SU-DHL-6 (cell line): ENCODE results near the gene CMTM5.

ENCODE experiments used
- H2AFZ ChIP-seq: fragments of 200-600 bp; sonication (generic); 2 replicates; pipeline ENCODE4 v1.6.1; 2014; ENCODE audit warnings: low read depth, mild to moderate bottlenecking, moderate library complexity, mixed read lengths, antibody characterized with exemption, low read length; ENCODE audit not compliant: severe bottlenecking
- H3F3A ChIP-seq: fragments of 200-600 bp; shearing (Covaris generic); 2 replicates; pipeline ENCODE4 v1.6.0; 2016; ENCODE audit warnings: antibody characterized with exemption, mild to moderate bottlenecking; ENCODE audit not compliant: insufficient read depth
- H3K27ac ChIP-seq: fragments of 200-600 bp; sonication (generic); 2 replicates; pipeline ENCODE4 v1.5.1; 2016; ENCODE audit warnings: low read depth, mild to moderate bottlenecking, low read length, moderate library complexity, mixed read lengths
- H3K27me3 ChIP-seq: fragments of 200-600 bp; sonication (generic), shearing (Covaris generic); 2 replicates; pipeline ENCODE4 v1.6.0; 2014; ENCODE audit warnings: mild to moderate bottlenecking, low read length
- H3K36me3 ChIP-seq: fragments of 200-600 bp; sonication (generic); 2 replicates; pipeline ENCODE4 v1.6.1; 2014; ENCODE audit warnings: mild to moderate bottlenecking, low read length, mixed read lengths
- H3K4me2 ChIP-seq: fragments of 300-600, 200-600 bp; shearing (Covaris generic), sonication (generic); 2 replicates; pipeline ENCODE4 v1.6.0; 2014; ENCODE audit warnings: low read length, low read depth, mild to moderate bottlenecking; ENCODE audit not compliant: poor library complexity, severe bottlenecking
- H3K4me3 ChIP-seq: fragments of 200-600 bp; sonication (generic); 2 replicates; pipeline ENCODE4 v1.5.1; 2014; ENCODE audit warnings: antibody characterized with exemption, low read length, mild to moderate bottlenecking, mixed read lengths; ENCODE audit not compliant: insufficient read depth, poor library complexity, severe bottlenecking
- H3K79me2 ChIP-seq: fragments of 200-600 bp; sonication (generic); 2 replicates; pipeline ENCODE4 v1.6.1; 2014; ENCODE audit warnings: mild to moderate bottlenecking, low read length, moderate library complexity; ENCODE audit not compliant: insufficient read depth
- H3K9ac ChIP-seq: fragments of 200-600 bp; sonication (generic); 2 replicates; pipeline ENCODE4 v1.7.0; 2014; ENCODE audit warnings: mild to moderate bottlenecking, low read length
- H3K9me2 ChIP-seq: fragments of 200-600 bp; sonication (generic); replicated peaks from 2 replicates; pipeline ENCODE4 v1.6.1; 2014; ENCODE audit warnings: low read length; ENCODE audit not compliant: insufficient read depth
- H3K9me3 ChIP-seq: fragments of 200-600 bp; sonication (generic); 2 replicates; pipeline ENCODE4 v1.6.1; 2014; ENCODE audit warnings: low read length, mixed read lengths; ENCODE audit not compliant: insufficient read depth
- H4K20me1 ChIP-seq: fragments of 200-600 bp; sonication (generic); 2 replicates; pipeline ENCODE4 v1.6.1; 2014; ENCODE audit warnings: low read depth, mild to moderate bottlenecking, antibody characterized with exemption, low read length, moderate library complexity, mixed read lengths
- CTCF ChIP-seq: fragments of 200-600 bp; sonication (generic); IDR thresholded peaks from one replicate; pipeline ENCODE4 v1.5.1; 2017; ENCODE audit warnings: antibody characterized with exemption, mild to moderate bottlenecking, low read length, moderate library complexity; ENCODE audit not compliant: insufficient read depth, poor library complexity, severe bottlenecking
- EZH2phosphoT487 ChIP-seq: fragments of 200-600 bp; sonication (generic), shearing (Covaris generic); conservative IDR thresholded peaks from 2 replicates; pipeline ENCODE4 v1.6.1; 2018; ENCODE audit warnings: mild to moderate bottlenecking, antibody characterized with exemption, low read length, moderate library complexity, mixed read lengths

Gene CMTM5

DNA sequence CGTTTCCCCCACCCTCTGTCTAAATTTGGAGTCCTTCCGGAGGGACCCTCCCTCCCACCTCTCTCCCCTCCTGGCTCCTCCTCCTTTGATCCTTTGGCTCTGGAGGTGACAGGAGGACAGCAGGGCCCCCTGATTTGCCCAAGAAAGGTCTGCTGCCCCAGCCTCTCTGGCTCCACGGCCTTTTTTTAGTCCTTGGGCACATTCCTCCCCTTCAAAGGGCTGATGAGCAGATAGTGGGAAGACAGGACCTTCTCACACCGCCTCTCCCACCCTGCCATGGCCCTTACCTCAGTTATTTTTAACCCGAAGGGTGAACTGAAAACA, 31.4 kb downstream of the CMTM5 start:
- TF ChIP-seq CTCF: no peak
- no peak for TF ChIP-seq EZH2phosphoT487
- Histone ChIP-seq H3F3A (no peaks in the 10 kb centered on the region), H4K20me1 (no peaks in the 10 kb centered on the region), H3K36me3 (no peaks in the 10 kb centered on the region), H2AFZ (no peak overlapping the region), H3K9ac (no peak overlapping the region), H3K4me2 (no peak overlapping the region), H3K9me2 (no peaks in the 10 kb centered on the region), H3K79me2 (no peaks in the 10 kb centered on the region), H3K9me3 (no peaks in the 10 kb centered on the region), H3K27ac (no peak overlapping the region), H3K27me3 (no peaks in the 10 kb centered on the region), H3K4me3 (no peak overlapping the region)

DNA sequence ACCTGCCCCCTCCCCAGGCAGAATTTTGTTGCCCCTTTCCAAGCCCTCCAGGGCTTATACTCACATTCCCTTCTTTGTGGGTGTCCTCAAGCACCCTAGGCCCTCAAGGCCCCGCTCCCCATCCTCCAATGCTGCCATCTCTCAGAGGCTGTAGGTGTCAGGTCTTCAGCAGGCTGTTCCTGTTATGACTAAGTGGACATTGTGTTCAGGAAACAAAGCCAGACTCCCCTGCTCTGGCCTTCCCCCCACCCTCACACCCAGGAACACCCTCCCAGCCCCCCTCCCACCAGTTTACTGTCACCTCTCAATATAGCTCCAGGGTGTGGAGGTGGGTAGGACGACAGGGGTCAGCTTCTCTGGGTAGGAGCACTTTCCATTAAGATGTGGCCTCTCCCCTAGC, 32.6 kb downstream of the CMTM5 start:
- H3K27me3 ChIP-seq: no peaks in the 10 kb centered on the region
- no peaks in the 10 kb centered on the region for H3K9me2 ChIP-seq
- no peaks in the 10 kb centered on the region for H3K9me3 ChIP-seq
- H3K4me2 ChIP-seq: no peak overlapping the region
- no peaks in the 10 kb centered on the region for H3F3A ChIP-seq
- H3K4me3 ChIP-seq: no peak overlapping the region
- H3K27ac ChIP-seq: no peak overlapping the region
- H3K36me3 ChIP-seq: no peaks in the 10 kb centered on the region
- TF ChIP-seq EZH2phosphoT487: no peak
- no peaks in the 10 kb centered on the region for H3K79me2 ChIP-seq
- no peaks in the 10 kb centered on the region for H4K20me1 ChIP-seq
- H2AFZ ChIP-seq: no peak overlapping the region
- H3K9ac ChIP-seq: no peak overlapping the region

DNA sequence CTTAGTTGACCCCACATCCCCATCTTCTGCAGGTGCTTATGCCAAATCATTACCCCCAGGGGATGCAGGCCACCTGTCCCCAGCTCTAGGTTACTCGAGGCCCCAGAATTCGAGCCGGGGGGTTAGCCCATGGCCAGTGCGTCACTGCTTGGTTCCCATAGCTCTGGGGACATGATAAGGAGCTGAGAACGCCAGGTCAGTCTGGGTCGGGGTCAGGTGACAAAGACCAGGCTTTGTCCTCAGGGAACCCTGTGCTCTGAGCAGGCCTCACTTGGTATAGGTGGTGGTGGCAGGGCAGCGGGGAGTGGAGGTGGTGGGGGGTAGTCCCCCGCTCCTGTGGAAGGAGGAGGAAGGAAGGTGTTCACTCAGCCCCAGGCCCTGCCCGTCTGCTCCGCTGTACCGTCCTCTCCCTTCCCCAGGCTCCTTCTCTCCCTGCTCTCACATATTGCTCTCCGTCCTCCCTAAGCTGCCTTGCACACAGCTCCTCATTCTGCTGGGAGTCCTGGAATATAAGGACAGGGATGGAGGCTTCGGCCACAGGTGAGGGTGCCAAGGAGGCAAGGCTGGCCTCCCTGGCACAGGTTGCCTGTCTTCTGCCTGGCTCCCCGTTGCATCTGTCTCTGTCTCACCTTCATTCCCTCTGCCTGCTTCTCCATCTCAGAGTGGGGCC, 33.3 kb downstream of the CMTM5 start:
- no peak overlapping the region for H3K4me2 ChIP-seq
- no peak for TF ChIP-seq EZH2phosphoT487
- TF ChIP-seq CTCF: no peak

DNA sequence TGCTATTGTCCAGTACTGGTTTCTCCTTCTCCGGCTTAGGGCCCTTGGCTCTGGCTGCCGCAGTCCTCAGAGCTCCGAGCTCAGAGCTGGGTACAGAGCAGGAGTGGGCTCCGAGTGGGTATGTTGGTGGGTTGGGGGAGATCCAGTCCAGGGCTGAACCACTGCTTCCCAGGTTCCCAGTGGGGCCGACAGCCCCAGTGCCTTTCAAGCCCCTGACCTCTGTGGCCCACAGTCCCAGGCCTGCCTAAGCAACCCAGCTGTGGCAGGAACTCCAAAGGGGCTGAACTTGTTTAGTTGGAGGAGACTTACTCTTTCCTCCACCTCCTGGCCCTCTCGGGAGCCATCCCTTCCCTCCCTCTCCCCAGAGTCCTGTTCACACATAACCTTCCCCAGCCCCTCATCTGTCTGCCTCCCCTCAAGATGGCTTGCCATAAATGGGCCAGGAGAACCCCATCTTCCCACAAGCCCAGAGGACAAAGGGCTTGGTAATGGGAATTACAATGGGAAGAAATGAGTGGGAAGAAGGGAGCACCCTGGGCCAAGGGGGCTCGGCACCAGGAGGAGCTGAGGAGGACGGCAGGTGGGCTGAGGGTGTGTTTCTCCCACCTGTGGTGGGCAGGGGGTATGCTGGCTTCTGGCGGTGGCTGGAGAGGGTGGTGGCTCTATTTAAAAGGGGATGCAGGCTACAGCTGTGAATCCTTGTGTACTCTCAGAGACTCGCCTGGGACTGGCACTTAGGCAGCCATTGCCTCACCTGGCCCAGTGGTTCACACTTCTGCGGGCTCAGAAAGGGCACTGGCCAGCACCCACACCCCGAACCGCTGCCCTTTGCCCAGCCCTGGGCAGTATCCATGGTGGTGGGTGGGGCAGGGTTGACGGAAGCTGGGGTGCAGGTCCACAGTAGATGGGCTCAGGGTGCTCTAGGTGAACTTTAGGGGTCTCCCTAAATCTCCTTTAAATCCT, 35.0 kb downstream of the CMTM5 start:
- no peaks in the 10 kb centered on the region for H4K20me1 ChIP-seq
- no peaks in the 10 kb centered on the region for H3K9me3 ChIP-seq
- H3K9ac ChIP-seq: no peak overlapping the region
- no peaks in the 10 kb centered on the region for H3K9me2 ChIP-seq
- H3K36me3 ChIP-seq: no peaks in the 10 kb centered on the region
- TF ChIP-seq CTCF: no peak
- TF ChIP-seq EZH2phosphoT487: no peak
- no peaks in the 10 kb centered on the region for H3F3A ChIP-seq
- H3K4me3 ChIP-seq: no peak overlapping the region
- H3K27me3 ChIP-seq: no peaks in the 10 kb centered on the region
- H3K4me2 ChIP-seq: no peak overlapping the region
- no peak overlapping the region for H2AFZ ChIP-seq
- H3K79me2 ChIP-seq: no peaks in the 10 kb centered on the region
- no peak overlapping the region for H3K27ac ChIP-seq

More for the DNA sequence above, 33.3 kb downstream of the CMTM5 start:
- Histone ChIP-seq H3K36me3 (no peaks in the 10 kb centered on the region), H3F3A (no peaks in the 10 kb centered on the region), H3K9me2 (no peaks in the 10 kb centered on the region), H3K27ac (no peak overlapping the region), H3K4me3 (no peak overlapping the region), H3K79me2 (no peaks in the 10 kb centered on the region), H3K27me3 (no peaks in the 10 kb centered on the region), H2AFZ (no peak overlapping the region), H3K9me3 (no peaks in the 10 kb centered on the region), H3K9ac (no peak overlapping the region), H4K20me1 (no peaks in the 10 kb centered on the region)
